GM12872 (cell line): Measurements from ENCODE around the gene LRMDA.

Experiments used
- CTCF ChIP-seq: IDR thresholded peaks from 3 replicates; pipeline ENCODE4 v1.5.1; 2011; ENCODE audit warnings: low read depth, mild to moderate bottlenecking, low read length, moderate library complexity; ENCODE audit not compliant: insufficient read depth

The LRMDA gene

DNA sequence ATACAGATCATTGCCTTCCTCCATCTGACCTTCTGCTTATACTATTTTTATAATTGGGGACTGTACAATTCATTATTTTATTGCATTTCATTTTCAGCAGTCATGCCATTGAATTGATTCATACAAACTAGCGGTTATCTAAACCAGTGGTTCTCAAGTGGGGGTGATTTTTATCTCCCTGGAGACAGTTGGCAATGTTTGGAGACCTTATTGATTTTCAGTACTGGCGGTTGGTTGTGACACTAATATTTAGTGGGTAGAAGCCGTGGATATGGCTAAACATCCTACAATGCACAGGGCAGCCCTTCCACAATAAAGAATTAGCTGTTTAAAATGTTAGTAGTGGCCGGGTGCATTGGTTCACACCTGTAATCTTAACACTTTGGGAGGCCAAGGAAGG lies 765.9 kb downstream of the LRMDA start:
- no peak for TF ChIP-seq CTCF

- TF ChIP-seq CTCF: no peak
These were observed 767.0 kb downstream of the LRMDA start for GRCh38 chr10:76198287-76199035.

GRCh38 chr10:76201962-76202361 lies 770.5 kb downstream of the LRMDA start:
- no peak for TF ChIP-seq CTCF

DNA sequence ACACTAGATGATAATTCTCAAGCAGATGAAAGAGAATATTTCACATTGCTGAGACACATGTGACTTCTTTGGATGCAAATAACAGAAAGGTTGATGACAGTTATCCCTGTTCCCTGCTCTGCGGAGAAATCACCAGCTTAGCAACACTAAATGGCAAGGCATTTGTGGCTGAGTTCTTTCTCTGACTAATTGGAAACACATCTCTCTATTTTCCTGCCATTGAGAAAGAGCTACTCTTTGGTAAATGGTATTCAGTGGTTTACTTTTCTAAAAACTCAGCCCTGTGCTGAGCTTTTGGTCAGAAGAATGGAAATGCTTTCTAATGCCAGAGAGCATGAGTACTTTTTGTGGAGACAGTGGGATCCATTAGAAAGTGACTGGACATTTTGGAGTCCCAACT lies 771.4 kb downstream of the LRMDA start:
- no peak for TF ChIP-seq CTCF

GRCh38 chr10:76205361-76205760 lies 773.9 kb downstream of the LRMDA start:
- TF ChIP-seq CTCF: no peak

GRCh38 chr10:76206797-76207352 lies 775.5 kb downstream of the LRMDA start:
- TF ChIP-seq CTCF: no peak

GRCh38 chr10:76209135-76209534 lies 777.7 kb downstream of the LRMDA start:
- TF ChIP-seq CTCF: no peak

DNA sequence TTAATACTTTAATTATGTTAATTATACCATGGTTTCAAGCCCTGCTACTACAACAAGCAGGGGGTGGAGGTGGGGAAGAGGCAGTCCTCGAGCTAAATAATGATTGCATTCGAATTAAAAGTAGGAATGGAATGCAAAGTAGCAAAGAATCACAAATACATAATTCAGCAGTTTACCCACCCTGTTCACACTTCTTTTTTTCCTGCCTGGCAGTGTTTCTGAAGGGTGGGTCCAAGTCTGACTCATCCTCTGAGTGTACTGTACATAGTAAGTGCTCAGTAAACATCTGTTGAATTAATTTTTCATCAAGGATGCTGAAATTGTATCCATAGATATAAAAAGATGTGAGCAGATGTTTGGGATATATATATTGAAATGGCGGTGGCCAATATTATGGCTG lies 778.8 kb downstream of the LRMDA start:
- no peak for TF ChIP-seq CTCF
